Measurements from ENCODE around the gene ZNF536. TPM values are rescaled to one million over a fixed set of nuclear protein-coding genes. Genes with fewer than 3 reads are reported as not detected.

The ZNF536 gene
- total RNA-seq, 1 donor from 2014 or later, result 0.43 TPM

DNA sequence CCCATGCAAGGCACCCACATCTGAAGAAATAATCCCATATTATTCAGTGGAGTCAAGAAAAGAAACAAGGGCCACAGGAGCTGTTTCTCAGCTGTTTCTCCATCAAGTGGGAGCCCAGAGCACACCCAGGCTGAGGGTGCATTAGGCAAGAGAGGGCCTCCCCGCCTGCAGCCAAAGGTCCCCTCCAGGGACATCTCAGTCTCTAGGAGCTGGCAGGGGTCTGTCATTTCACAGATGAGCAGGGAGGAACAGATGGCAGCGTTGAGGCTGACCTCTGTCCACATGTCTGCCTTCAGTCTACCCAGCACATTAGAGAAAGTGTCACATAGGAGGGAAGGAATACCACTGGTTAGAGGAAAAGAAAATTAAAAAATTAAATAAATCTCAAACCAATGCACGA lies 157.7 kb downstream of the ZNF536 start:
- H3K27ac ChIP-seq (ENCODE audit: low read depth, low read length), result no peak overlapping the region
- no peaks in the 10 kb centered on the region for H3K4me1 ChIP-seq (ENCODE audit: insufficient read depth, low read length)
- H3K9ac ChIP-seq (ENCODE audit: low read length), result no peak overlapping the region
- Mint-ChIP-seq H3K4me1 (ENCODE audit: low read depth, unreplicated experiment) (no peaks in the 10 kb centered on the region), H3K9me3 (ENCODE audit: unreplicated experiment) (no peaks in the 10 kb centered on the region), H3K27me3 (ENCODE audit: low read depth, unreplicated experiment) (peaks cover 25% of the 10 kb centered on the region), H3K36me3 (ENCODE audit: low read depth, unreplicated experiment) (no peaks in the 10 kb centered on the region), H3K27ac (ENCODE audit: unreplicated experiment) (no peak overlapping the region), H3K4me3 (ENCODE audit: unreplicated experiment) (no peak overlapping the region)
- no peak overlapping the region for H3K4me3 ChIP-seq (ENCODE audit: insufficient read depth, low read depth, low read length)
- no peaks in the 10 kb centered on the region for H3K79me2 ChIP-seq (ENCODE audit: insufficient read depth, low read length)
- FAIRE-seq, result no peak
- H2AFZ ChIP-seq (ENCODE audit: low read depth, low read length), result no peak overlapping the region
- no peak for DNase-seq (ENCODE audit: low read depth)
- TF ChIP-seq, protein P1, sequence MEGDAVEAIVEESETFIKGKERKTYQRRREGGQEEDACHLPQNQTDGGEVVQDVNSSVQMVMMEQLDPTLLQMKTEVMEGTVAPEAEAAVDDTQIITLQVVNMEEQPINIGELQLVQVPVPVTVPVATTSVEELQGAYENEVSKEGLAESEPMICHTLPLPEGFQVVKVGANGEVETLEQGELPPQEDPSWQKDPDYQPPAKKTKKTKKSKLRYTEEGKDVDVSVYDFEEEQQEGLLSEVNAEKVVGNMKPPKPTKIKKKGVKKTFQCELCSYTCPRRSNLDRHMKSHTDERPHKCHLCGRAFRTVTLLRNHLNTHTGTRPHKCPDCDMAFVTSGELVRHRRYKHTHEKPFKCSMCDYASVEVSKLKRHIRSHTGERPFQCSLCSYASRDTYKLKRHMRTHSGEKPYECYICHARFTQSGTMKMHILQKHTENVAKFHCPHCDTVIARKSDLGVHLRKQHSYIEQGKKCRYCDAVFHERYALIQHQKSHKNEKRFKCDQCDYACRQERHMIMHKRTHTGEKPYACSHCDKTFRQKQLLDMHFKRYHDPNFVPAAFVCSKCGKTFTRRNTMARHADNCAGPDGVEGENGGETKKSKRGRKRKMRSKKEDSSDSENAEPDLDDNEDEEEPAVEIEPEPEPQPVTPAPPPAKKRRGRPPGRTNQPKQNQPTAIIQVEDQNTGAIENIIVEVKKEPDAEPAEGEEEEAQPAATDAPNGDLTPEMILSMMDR (IDR thresholded peaks at IDR 0.05; ENCODE audit: insufficient read depth, low read depth, low read length), result no peak
- no peak for TF ChIP-seq EZH2 (IDR thresholded peaks at IDR 0.05; ENCODE audit: insufficient read depth, low read length)
- no peak overlapping the region for H3K4me2 ChIP-seq (ENCODE audit: low read length)
- no peaks in the 10 kb centered on the region for H3K27me3 ChIP-seq (ENCODE audit: insufficient read depth, low read length)
- H3K36me3 ChIP-seq (ENCODE audit: insufficient read depth, low read length), result no peaks in the 10 kb centered on the region
- H3K9me3 ChIP-seq (ENCODE audit: insufficient read depth, low read depth, low read length), result no peaks in the 10 kb centered on the region
- no peaks in the 10 kb centered on the region for H4K20me1 ChIP-seq (ENCODE audit: insufficient read depth, low read length)

- H3K27me3 ChIP-seq (ENCODE audit: insufficient read depth, low read length), result no peaks in the 10 kb centered on the region
- Mint-ChIP-seq H3K36me3 (ENCODE audit: low read depth, unreplicated experiment) (no peaks in the 10 kb centered on the region), H3K27ac (ENCODE audit: unreplicated experiment) (no peak overlapping the region), H3K27me3 (ENCODE audit: low read depth, unreplicated experiment) (peaks cover 20% of the 10 kb centered on the region), H3K4me1 (ENCODE audit: low read depth, unreplicated experiment) (no peaks in the 10 kb centered on the region), H3K4me3 (ENCODE audit: unreplicated experiment) (no peak overlapping the region), H3K9me3 (ENCODE audit: unreplicated experiment) (no peaks in the 10 kb centered on the region)
- FAIRE-seq (no peak), DNase-seq (ENCODE audit: low read depth) (no peak)
- H3K27ac ChIP-seq (ENCODE audit: low read depth, low read length), result no peak overlapping the region
- H3K4me1 ChIP-seq (ENCODE audit: insufficient read depth, low read length), result no peaks in the 10 kb centered on the region
- no peak overlapping the region for H3K9ac ChIP-seq (ENCODE audit: low read length)
- no peak overlapping the region for H3K4me2 ChIP-seq (ENCODE audit: low read length)
- H2AFZ ChIP-seq (ENCODE audit: low read depth, low read length), result no peak overlapping the region
- no peaks in the 10 kb centered on the region for H3K79me2 ChIP-seq (ENCODE audit: insufficient read depth, low read length)
- no peaks in the 10 kb centered on the region for H3K36me3 ChIP-seq (ENCODE audit: insufficient read depth, low read length)
- TF ChIP-seq EZH2 (IDR thresholded peaks at IDR 0.05; ENCODE audit: insufficient read depth, low read length), result no peak
- TF ChIP-seq, protein P1 (IDR thresholded peaks at IDR 0.05; ENCODE audit: insufficient read depth, low read depth, low read length), result no peak
- H3K9me3 ChIP-seq (ENCODE audit: insufficient read depth, low read depth, low read length), result no peaks in the 10 kb centered on the region
- H3K4me3 ChIP-seq (ENCODE audit: insufficient read depth, low read depth, low read length), result no peak overlapping the region
- H4K20me1 ChIP-seq (ENCODE audit: insufficient read depth, low read length), result no peaks in the 10 kb centered on the region
Measured at GRCh38 chr19:30530751-30531150, 158.6 kb downstream of the ZNF536 start.

- Histone ChIP-seq H3K4me3 (ENCODE audit: insufficient read depth, low read depth, low read length) (no peak overlapping the region), H3K4me2 (ENCODE audit: low read length) (no peak overlapping the region), H3K79me2 (ENCODE audit: insufficient read depth, low read length) (no peaks in the 10 kb centered on the region), H4K20me1 (ENCODE audit: insufficient read depth, low read length) (no peaks in the 10 kb centered on the region), H3K4me1 (ENCODE audit: insufficient read depth, low read length) (no peaks in the 10 kb centered on the region), H3K27ac (ENCODE audit: low read depth, low read length) (no peak overlapping the region), H3K9me3 (ENCODE audit: insufficient read depth, low read depth, low read length) (no peaks in the 10 kb centered on the region), H2AFZ (ENCODE audit: low read depth, low read length) (no peak overlapping the region), H3K36me3 (ENCODE audit: insufficient read depth, low read length) (no peaks in the 10 kb centered on the region), H3K27me3 (ENCODE audit: insufficient read depth, low read length) (no peaks in the 10 kb centered on the region), H3K9ac (ENCODE audit: low read length) (no peak overlapping the region)
- H3K9me3 Mint-ChIP-seq (ENCODE audit: unreplicated experiment), result peaks cover 3% of the 10 kb centered on the region
- H3K27ac Mint-ChIP-seq (ENCODE audit: unreplicated experiment), result no peak overlapping the region
- H3K4me1 Mint-ChIP-seq (ENCODE audit: low read depth, unreplicated experiment), result no peaks in the 10 kb centered on the region
- H3K27me3 Mint-ChIP-seq (ENCODE audit: low read depth, unreplicated experiment), result peaks cover 39% of the 10 kb centered on the region
- H3K4me3 Mint-ChIP-seq (ENCODE audit: unreplicated experiment), result no peak overlapping the region
- no peak for FAIRE-seq
- H3K36me3 Mint-ChIP-seq (ENCODE audit: low read depth, unreplicated experiment), result no peaks in the 10 kb centered on the region
- DNase-seq (ENCODE audit: low read depth), result no peak
- no peak for TF ChIP-seq EZH2 (IDR thresholded peaks at IDR 0.05; ENCODE audit: insufficient read depth, low read length)
- TF ChIP-seq, protein P1 (IDR thresholded peaks at IDR 0.05; ENCODE audit: insufficient read depth, low read depth, low read length), result no peak
Measured at GRCh38 chr19:30535011-30535410, 162.8 kb downstream of the ZNF536 start.

Data from astrocyte (in vitro differentiated cells and primary cell).